Measurements from ENCODE around the gene TRAPPC2L.

TRAPPC2L gene, protein sequence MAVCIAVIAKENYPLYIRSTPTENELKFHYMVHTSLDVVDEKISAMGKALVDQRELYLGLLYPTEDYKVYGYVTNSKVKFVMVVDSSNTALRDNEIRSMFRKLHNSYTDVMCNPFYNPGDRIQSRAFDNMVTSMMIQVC

GRCh38 chr16:88856828-88857727, at the start of gene TRAPPC2L, which contains the start of gene GALNS:
TRAPPC2L (plus strand) TSS chr16:88857127; CDS start chr16:88857151, 24 bp downstream.
GALNS (minus strand) TSS chr16:88856947; CDS start chr16:88856877, 70 bp downstream.
- TF ChIP-seq CTCF (conservative IDR thresholded peaks at IDR 0.05; ENCODE audit: low read depth, low read length): no peak
- H3K4me3 ChIP-seq (ENCODE audit: low read depth, low read length): peak within 1 kb of the TSS; percentile 99
- peak; percentile 97 for DNase-seq (ENCODE audit: low read depth)

DNA sequence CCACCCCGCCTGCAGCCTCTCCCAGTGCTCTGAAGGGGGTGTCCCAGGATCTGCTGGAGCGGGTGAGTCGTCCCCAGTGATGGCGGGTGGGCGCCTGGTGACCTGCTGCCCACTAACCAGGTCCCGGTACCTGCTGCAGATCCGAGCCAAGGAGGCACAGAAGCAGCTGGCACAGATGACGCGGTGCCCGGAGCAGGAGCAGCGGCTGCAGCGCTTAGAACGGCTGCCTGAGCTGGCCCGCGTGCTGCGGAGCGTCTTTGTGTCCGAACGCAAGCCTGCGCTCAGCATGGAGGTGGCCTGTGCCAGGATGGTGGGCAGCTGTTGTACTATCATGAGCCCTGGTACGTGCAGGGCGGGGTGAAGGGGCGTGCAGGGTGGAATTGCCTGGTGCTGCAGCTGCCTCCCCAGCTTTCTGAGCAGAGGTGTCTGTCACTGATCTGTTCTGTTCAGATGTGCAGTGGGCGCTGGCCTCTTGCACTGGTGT, 49.7 kb upstream of the TRAPPC2L start:
- DNase-seq (ENCODE audit: low read depth): no peak
- H3K4me3 ChIP-seq (ENCODE audit: low read depth, low read length): no peak overlapping the region
- no peak for TF ChIP-seq CTCF (conservative IDR thresholded peaks at IDR 0.05; ENCODE audit: low read depth, low read length)

GRCh38 chr16:88807626-88808453, 49.1 kb upstream of the TRAPPC2L start:
- H3K4me3 ChIP-seq (ENCODE audit: low read depth, low read length): no peak overlapping the region
- no peak for DNase-seq (ENCODE audit: low read depth)
- no peak for TF ChIP-seq CTCF (conservative IDR thresholded peaks at IDR 0.05; ENCODE audit: low read depth, low read length)

DNA sequence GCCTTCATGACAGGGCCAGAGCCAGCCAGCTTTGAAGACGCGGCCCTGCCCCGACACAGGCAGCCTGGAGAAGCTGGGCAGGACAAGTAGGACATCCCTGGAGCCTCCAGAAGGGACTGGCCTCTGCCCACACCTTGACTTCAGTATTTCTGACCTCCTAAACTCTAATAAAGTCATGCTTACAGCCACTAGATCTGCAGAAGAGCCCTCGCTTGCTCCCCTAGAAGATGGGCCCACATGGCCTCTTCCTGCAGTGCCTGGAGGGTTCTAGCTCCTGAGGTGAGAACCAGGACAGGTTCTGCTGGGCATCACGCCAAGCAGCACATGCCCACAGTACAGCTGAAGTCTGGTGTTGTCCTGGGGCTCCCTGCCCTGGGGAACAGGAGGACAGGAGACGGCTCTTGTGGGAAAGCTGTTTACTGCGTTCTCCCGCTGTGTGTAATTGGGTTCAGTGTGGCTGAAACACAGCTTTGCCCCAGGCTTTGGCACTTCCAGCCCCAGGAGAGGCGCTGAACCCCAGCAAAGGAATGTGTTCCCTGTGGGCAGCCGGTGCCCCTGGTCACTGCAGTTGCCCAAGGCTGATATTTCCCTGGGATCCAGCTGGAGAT, 47.8 kb upstream of the TRAPPC2L start:
- no peak overlapping the region for H3K4me3 ChIP-seq (ENCODE audit: low read depth, low read length)
- DNase-seq (ENCODE audit: low read depth): no peak
- no peak for TF ChIP-seq CTCF (conservative IDR thresholded peaks at IDR 0.05; ENCODE audit: low read depth, low read length)

DNA sequence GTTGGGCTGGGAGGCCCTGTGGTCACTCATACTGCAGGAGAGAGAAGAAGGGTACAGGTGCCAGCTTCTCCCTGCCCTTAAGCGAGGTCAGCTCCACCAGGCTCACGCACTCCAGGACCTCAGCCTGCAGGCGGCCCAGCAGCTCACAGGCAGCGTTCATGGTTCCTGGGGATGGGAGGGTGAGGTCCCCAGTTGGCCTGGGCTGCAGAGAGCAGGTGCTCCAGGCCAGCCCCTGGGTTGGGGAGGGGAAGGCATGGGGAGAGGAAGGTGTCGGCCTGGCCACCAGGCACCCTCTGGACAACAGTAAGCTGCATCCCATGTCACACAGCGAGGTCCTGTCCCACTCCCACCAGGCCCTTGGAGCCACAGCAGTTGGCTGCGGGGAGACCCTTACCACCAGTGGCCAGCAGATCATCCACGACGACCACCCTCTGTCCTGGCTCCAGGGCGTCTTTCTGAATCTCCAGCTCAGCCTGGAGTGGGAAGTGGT, 47.2 kb upstream of the TRAPPC2L start:
- no peak overlapping the region for H3K4me3 ChIP-seq (ENCODE audit: low read depth, low read length)
- TF ChIP-seq CTCF (conservative IDR thresholded peaks at IDR 0.05; ENCODE audit: low read depth, low read length): no peak
- DNase-seq (ENCODE audit: low read depth): no peak

DNA sequence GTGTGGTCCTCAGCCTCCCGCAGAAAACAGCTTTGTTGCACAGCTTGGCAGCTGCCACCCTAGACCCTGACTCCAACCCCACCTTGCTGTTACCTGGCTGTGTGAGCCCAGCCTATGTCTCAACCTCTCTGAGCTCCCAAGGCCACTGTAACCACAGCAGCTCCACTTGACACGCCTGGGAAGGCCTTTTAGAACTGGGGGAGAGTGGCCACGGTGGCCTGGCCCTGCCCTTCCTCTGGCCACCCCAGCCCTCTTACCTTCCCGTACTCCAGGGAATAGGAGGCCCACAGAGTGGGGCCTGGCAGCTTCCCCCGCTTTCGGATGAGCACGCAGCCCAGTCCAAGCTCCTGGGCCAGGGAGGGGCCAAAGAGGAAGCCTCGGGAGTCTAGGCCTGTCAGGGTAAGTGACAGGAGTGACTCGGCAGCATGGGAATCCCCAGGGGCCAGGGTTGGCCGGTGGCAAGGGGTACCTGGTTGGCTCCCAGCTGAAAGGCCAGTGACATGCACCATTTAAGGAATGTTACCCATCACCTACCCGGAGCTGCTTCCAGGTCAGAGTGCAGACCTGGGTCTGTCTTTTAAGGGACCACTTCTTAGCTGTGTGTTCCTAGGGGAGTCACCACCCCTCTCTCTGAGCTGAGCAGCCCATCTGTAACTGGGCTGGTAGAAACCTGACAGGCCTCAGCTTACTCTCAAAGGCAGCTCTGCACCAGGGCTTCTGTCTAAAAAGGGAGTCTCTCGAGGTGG, 46.6 kb upstream of the TRAPPC2L start:
- TF ChIP-seq CTCF (conservative IDR thresholded peaks at IDR 0.05; ENCODE audit: low read depth, low read length): no peak
- peak overlapping the region; percentile 85 for H3K4me3 ChIP-seq (ENCODE audit: low read depth, low read length)
- no peak for DNase-seq (ENCODE audit: low read depth)
